ENCODE measurements around the gene ANAPC16. TPM values are rescaled to one million over a fixed set of nuclear protein-coding genes. Genes with fewer than 3 reads are reported as not detected.
A peak's percentile ranks its signal among the peaks of the same experiment; 100 is the strongest.
"Not testable (repeated sequence)": the region's sequence is repeated elsewhere in the genome, so short reads cannot be mapped to it uniquely, and the experiment has no call there.

The ANAPC16 gene
- total RNA-seq, 2 donors from 2014 or later: 44.0 to 46.7 TPM

DNA sequence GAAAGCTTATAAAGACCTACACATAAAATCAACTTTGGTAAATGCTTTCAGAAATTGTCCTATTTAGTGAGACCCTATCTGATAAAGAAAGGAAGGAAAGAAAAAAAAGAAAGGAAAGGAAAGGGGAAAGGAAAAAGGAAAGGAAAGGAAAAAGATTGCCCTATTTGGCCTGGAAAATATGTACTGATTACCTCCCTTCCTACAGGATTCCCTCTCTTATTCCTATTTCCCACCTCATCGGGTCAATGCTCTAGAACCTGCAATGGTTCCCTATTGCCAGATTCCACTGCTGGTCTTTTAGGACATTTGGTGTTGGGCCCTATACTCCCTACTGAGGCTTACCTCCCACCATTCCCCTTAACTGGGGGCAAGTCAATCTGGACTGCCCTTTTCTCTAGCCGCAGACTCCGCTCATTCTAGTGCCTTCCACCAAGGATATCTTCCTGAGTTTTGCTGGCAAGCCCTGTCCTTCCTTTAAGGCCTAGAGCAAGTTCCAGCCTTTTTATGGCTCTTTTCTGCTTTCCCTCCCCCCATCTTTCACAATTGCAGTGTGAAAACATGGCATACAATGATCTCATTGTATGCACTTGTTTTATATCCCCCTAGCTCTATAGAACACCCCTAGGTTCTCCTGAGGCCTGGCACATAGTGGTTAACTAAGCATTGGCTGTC is 62.3 kb downstream of the ANAPC16 start:
- no peaks in the 10 kb centered on the region for H3K9me3 ChIP-seq
- ATAC-seq (ENCODE audit: insufficient number of reproducible peaks, low FRiP score, low read depth) (no peak), DNase-seq (ENCODE audit: low spot score) (no peak)
- H3K4me3 ChIP-seq: no peak overlapping the region
- peaks cover 3% of the 10 kb centered on the region for H3K36me3 ChIP-seq
- TF ChIP-seq, protein P1, sequence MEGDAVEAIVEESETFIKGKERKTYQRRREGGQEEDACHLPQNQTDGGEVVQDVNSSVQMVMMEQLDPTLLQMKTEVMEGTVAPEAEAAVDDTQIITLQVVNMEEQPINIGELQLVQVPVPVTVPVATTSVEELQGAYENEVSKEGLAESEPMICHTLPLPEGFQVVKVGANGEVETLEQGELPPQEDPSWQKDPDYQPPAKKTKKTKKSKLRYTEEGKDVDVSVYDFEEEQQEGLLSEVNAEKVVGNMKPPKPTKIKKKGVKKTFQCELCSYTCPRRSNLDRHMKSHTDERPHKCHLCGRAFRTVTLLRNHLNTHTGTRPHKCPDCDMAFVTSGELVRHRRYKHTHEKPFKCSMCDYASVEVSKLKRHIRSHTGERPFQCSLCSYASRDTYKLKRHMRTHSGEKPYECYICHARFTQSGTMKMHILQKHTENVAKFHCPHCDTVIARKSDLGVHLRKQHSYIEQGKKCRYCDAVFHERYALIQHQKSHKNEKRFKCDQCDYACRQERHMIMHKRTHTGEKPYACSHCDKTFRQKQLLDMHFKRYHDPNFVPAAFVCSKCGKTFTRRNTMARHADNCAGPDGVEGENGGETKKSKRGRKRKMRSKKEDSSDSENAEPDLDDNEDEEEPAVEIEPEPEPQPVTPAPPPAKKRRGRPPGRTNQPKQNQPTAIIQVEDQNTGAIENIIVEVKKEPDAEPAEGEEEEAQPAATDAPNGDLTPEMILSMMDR (IDR thresholded peaks at IDR 0.05): no peak
- H3K27ac ChIP-seq: peak overlapping the region in 1 of 2 donors; percentile 44
- no peaks in the 10 kb centered on the region for H3K27me3 ChIP-seq (replicated peaks; ENCODE audit: insufficient read depth)
- H3K4me1 ChIP-seq (ENCODE audit: control insufficient read depth in 1 of 2, low read depth in 2 of 2): peaks cover 14 to 19% of the 10 kb centered on the region in 2 donors

DNA sequence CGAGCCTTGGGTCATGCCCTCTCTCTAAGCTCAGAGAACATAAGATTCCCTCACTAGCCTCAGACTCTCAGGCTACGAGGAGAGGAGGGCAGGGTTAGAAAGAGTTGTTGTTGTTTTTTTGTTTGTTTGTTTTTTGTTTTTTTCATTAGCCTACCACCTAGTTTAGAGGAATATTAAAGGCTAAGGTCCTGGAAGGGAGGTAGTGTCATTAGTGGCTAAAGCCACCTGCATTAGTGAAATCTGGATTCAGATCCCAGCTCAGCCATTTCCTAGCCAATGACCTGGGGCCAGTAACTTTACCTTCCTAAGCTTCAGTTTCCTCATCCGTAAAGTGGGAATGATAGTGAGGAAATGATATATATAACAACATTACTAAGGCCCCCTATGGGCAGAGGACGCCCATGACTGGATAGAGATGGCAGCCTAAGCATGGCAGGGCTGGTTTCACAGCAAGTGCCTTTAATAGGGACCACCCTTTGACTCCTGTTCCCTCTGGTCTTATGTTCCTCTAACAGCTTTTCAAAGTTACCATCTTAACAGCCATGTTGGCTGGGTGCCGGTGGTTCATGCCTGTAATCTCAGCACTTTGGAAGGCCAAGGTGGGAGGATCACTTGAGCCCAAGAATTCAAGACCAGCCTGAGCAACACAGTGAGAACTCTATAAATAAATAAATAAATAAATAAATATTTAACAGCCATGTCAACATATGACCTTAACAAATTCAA is 63.0 kb downstream of the ANAPC16 start:
- DNase-seq (ENCODE audit: low spot score) (no peak), ATAC-seq (ENCODE audit: insufficient number of reproducible peaks, low FRiP score, low read depth) (no peak)
- Histone ChIP-seq H3K27ac (no peak overlapping the region), H3K36me3 (peaks cover 3% of the 10 kb centered on the region), H3K9me3 (no peaks in the 10 kb centered on the region), H3K4me1 (ENCODE audit: control insufficient read depth in 1 of 2, low read depth in 2 of 2) (peaks cover 14 to 19% of the 10 kb centered on the region in 2 donors), H3K4me3 (no peak overlapping the region), H3K27me3 (replicated peaks; ENCODE audit: insufficient read depth) (no peaks in the 10 kb centered on the region)
- TF ChIP-seq, protein P1 (IDR thresholded peaks at IDR 0.05): no peak

DNA sequence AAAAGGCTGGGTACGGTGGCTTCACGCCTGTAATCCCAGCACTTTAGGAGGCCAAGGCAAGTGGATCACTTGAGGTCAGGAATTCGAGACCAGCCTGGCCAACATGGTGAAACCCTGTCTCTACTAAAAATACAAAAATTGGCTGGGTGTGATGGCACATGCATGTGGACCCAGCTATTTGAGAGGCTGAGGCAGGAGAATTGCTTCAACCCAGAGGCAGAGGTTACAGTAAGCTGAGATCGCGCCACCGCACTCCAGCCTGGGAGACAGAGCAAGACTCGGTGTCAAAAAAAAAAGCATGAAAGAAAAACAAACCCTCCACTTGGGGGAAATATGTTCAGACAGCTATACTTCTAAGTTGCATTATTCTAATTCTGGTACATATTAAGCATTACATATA is 63.8 kb downstream of the ANAPC16 start:
- not testable (repeated sequence) for DNase-seq (ENCODE audit: low spot score); H3K27me3 ChIP-seq (replicated peaks; ENCODE audit: insufficient read depth); H3K36me3 ChIP-seq; ATAC-seq (ENCODE audit: insufficient number of reproducible peaks, low FRiP score, low read depth); H3K4me3 ChIP-seq; H3K27ac ChIP-seq; H3K9me3 ChIP-seq
- peaks cover 14 to 19% of the 10 kb centered on the region in 2 donors for H3K4me1 ChIP-seq (ENCODE audit: control insufficient read depth in 1 of 2, low read depth in 2 of 2)

GRCh38 chr10:72283131-72283530 is 67.3 kb downstream of the ANAPC16 start:
- no peak for DNase-seq (ENCODE audit: low spot score)
- ATAC-seq (ENCODE audit: insufficient number of reproducible peaks, low FRiP score, low read depth): no peak
- Histone ChIP-seq H3K27me3 (replicated peaks; ENCODE audit: insufficient read depth) (no peaks in the 10 kb centered on the region), H3K36me3 (no peaks in the 10 kb centered on the region), H3K9me3 (no peaks in the 10 kb centered on the region), H3K4me1 (ENCODE audit: control insufficient read depth in 1 of 2, low read depth in 2 of 2) (peaks cover 4 to 8% of the 10 kb centered on the region in 2 donors), H3K4me3 (no peak overlapping the region), H3K27ac (no peak overlapping the region)
- TF ChIP-seq, protein P1 (IDR thresholded peaks at IDR 0.05): no peak

Other genes starting within 250 kb of the ANAPC16 start
- gene SPOCK2, start 127.5 kb upstream of the ANAPC16 start, total RNA-seq: 10 to 100 TPM in 1 of 2 donors, 1 to 10 TPM in 1; 3.5 to 13.8 TPM
- gene ASCC1, start 264 bp downstream of the ANAPC16 start, total RNA-seq: 10 to 100 TPM; 15.2 to 30.3 TPM
- 100 to 1,000 TPM; 163 to 374 TPM for gene DDIT4, start 57.9 kb downstream of the ANAPC16 start, total RNA-seq
- 10 to 100 TPM; 33.3 to 39.5 TPM for gene DNAJB12, start 138.9 kb downstream of the ANAPC16 start, total RNA-seq

All from thoracic aorta (tissue), 2 donors.